SKM-1 (cell line): ENCODE measurements around the gene ARAP3.

Experiments used
- DNase-seq: peaks from one replicate; lab custom pipeline; 2025; ENCODE audit not compliant: unreplicated experiment; lab: John Stamatoyannopoulos, UW

The ARAP3 gene

GRCh38 chr5:141701360-141702119 lies 19.5 kb upstream of the ARAP3 start:
- DNase-seq: no peak

DNA sequence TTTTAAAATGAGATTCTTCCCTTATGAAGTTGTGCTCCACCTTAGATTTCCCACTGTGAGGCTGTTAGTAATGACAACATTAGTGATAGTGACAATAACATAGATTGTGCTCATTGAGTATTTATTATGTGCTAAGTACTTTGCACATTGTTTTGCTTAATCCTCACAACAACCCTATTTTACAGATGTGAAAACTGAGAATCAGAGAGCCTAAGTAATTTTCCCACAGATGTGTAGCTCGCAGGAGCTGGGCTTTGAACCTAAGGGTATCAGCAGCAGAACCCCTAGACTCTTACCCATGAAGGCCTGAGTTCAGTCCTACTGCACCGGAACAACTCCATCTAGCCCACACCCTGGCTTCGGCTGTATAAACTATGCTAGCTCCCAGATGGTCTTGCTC lies 15.6 kb upstream of the ARAP3 start:
- no peak for DNase-seq

DNA sequence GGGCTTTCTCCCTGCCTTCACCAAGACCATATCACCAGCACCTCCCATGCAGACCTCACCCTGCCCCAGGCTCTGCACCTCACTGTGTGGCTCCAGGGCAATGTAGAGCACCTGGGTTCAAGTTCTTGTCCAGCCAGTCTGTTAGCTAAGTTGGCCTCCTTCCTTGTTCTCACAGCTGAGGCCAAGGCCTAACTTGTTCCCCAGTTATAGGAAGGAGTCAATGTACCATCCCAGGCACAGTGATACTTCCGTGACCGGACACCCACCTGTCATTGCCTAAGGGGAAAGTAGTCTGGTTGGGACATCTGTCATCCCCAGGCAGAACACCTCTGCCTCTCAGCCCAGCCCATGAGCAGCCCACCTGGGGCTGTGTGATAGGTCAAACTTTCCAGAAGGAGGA lies 14.4 kb upstream of the ARAP3 start:
- no peak for DNase-seq

GRCh38 chr5:141695627-141696215 lies 13.7 kb upstream of the ARAP3 start:
- DNase-seq: no peak

DNA sequence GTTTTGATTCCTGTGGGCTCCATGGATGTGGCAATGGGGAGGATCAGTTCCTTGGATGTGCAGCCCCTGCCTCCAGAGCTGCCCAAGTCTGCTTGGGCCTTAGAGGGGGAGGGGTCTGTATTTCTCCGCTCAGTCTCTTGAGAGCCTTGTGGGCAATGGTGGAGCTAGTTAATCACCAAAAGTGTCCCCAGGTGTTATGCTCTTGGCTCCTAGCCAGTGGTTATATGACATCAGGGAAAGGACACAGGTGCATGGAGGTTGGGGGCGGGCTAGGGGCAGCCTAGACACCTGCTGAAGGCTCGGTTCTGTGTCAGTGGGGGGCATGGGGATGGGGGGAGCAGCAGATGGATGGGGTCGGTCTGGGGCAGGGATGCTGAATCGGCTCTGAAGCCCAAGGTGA lies 12.4 kb upstream of the ARAP3 start:
- DNase-seq: no peak

DNA sequence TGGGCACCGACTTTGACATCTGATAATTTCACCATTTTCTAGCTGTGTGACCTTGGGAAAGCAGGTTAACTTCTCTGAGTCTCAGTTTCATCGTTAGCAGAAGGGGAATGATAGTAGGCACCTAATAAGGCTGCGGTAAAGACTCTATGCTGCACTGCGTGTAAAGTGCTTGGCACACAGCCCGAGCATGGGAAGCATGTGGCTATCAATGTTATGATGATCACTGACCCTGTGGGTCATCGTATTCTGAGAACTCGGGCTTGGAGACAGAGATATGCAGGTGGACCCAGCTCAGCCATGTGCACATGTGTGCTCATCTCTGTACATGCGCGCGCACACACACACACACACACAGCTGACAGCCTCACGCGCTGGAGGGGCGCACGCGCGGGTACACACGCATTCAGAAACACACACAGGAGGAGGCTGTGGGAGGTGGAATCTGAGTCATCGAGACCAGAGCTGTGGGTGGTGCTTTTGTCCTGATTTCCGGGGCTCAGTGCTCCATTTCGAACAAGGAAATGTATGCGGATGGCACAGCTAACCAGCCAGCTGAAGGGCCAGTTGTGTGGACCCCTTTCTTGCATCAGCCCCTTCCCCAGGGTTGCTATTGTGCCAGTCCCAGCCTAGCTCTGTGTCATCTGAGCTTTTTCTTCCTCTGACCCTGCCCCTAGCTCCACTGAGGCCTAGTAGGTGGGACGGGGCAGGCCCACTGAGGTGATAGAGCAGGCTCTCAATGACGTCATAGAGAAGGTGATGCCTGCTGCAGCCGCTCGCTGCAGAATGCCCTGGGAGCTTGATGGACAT lies 11.1 kb upstream of the ARAP3 start:
- no peak for DNase-seq

- DNase-seq: no peak
Observed at GRCh38 chr5:141692533-141692888, 10.5 kb upstream of the ARAP3 start.

DNA sequence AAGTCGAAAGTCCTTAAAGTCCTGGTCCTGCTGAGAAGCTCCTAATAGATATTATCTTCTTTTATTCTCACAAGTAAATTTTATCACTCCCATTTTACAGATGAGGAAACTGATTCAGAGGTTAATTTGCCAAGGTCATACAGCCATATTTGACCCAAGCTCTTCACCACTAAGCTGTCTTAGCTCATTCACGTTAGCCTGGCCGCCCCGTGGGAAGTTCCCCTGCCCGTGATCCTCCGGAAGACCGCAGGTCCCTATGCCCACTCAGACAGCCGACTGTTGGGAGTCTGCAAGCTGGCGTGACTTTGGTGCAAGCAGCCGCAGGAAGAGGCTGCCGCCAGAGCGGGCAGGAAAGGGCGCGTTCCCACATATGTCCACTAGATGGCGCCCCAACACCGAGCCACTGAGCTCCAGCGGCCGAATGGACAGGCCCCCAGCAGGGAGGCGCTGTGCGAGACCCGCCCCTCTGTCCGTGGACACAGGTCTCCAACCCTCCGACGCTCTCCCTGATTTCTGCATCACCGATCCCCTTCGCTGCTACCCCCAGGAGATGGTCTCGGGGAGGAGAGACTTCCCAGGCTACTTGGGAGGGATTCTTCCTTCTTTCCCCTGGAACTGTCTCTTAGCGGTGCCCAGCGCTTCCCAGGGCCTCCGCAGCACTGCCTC lies 10.0 kb upstream of the ARAP3 start:
- DNase-seq: peak; percentile 52

- DNase-seq: peak; percentile 71
Observed at GRCh38 chr5:141691286-141691866, 9.3 kb upstream of the ARAP3 start.

- no peak for DNase-seq
Observed at GRCh38 chr5:141686648-141687416, 4.8 kb upstream of the ARAP3 start.

DNA sequence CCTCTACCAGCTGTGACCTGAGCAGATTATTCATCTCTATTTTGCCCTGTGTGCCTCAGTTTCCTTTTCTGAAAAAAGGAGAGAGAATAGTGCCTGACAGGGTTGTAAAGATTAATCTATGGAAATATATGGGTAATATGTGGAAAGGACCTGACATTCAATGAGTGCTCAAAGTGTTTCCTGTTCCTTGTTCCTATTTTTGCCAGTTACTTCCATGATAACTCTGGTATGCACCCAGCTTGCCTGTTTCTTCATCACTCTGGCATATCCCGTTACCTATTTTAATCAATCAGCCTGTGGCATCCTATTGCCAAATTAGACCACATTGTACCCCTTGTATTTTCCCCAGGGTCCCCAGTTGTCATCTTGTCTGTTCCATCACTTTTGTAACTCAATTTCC lies 3.6 kb upstream of the ARAP3 start:
- peak; percentile 18 for DNase-seq

DNA sequence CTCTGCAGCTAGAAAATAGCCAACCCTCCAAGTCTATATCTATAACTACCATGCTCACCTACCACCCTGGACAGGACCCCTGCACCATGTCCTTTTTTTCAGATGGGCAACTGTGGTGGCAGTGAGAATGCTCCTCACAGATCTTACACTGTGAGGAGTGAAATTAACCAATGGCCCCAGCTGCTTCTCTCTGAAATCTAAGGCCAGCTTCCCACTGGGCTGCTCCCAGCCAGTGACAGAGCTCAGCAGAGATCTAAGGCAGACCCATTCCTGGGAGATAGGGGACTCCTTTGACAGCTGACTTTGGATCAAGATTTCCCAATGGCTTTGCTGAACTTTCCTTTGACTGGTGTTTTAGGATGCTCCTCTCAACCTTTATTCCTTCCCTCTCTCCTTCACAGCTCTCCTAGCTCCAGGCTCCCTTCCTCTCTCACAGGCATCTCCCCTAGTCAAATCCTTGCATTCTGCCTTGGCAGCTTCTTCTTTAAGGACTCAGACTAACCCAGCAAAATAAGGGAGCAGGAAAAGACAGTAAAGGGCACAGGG lies 1.6 kb upstream of the ARAP3 start:
- DNase-seq: no peak

DNA sequence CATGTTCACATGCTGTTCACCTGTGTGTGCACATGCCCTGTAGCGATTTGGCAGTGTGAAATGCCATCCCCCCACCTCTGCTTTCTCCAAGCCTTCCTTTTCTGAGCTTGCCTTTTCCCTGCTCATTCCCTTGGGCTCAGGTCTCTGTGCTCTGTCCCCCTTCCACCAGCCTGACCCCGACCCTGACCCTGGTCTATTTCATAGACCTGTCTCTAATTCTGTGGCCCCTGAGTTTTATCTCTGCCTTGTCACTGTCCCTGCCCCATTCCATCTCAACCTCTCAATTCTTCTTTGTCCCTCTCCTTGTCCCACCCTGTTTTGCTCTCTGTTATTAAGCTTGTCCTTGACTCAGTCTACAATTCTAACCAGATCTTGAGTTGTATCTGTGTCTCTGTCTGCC lies 735 bp downstream of the ARAP3 start:
- no peak for DNase-seq

- no peak for DNase-seq
Observed at GRCh38 chr5:141680751-141681201, 1.3 kb downstream of the ARAP3 start.

GRCh38 chr5:141680178-141680577 lies 1.9 kb downstream of the ARAP3 start:
- DNase-seq: no peak

- no peak for DNase-seq
Observed at GRCh38 chr5:141677415-141677814, 4.6 kb downstream of the ARAP3 start.

GRCh38 chr5:141675672-141676071 lies 6.4 kb downstream of the ARAP3 start:
- no peak for DNase-seq

- no peak for DNase-seq
Observed at GRCh38 chr5:141674747-141675146, 7.3 kb downstream of the ARAP3 start.

GRCh38 chr5:141672841-141673813 lies 8.9 kb downstream of the ARAP3 start:
- DNase-seq: no peak
